Colonic mucosa (tissue), 4 donors: ENCODE data around the gene TNNC1. TPM values are rescaled to one million over a fixed set of nuclear protein-coding genes. Genes with fewer than 3 reads are reported as not detected.

Experiments used
- DNase-seq: peaks from one replicate; pipeline ENCODE4 v3.0.0-alpha.2; 2020
- H3K27ac ChIP-seq: fragments of 200-600 bp; one replicate; pipeline ENCODE4 v1.8.0; 2021
- H3K27me3 ChIP-seq: fragments of 200-600 bp; one replicate; pipeline ENCODE4 v1.8.0; 2021
- H3K36me3 ChIP-seq: fragments of 200-600 bp; one replicate; pipeline ENCODE4 v1.8.0; 2021
- H3K4me1 ChIP-seq: fragments of 200-600 bp; one replicate; pipeline ENCODE4 v1.8.0; 2021; ENCODE audit warnings: mild to moderate bottlenecking
- H3K4me3 ChIP-seq: fragments of 200-600 bp; one replicate; pipeline ENCODE4 v1.8.0; 2021
- H3K9ac ChIP-seq, 2 donors: one replicate each; pipeline ENCODE4 v1.7.0; 2013; ENCODE audit warnings: control low read depth in 2 of 2, low read depth in 2 of 2, low read length in 2 of 2
- H3K9me3 ChIP-seq: fragments of 200-600 bp; one replicate; pipeline ENCODE4 v1.8.0; 2021
- CTCF ChIP-seq: fragments of 200-600 bp; IDR thresholded peaks from one replicate; pipeline ENCODE4 v1.8.0; 2022; ENCODE audit warnings: antibody characterized with exemption, mild to moderate bottlenecking
- intact Hi-C: fragments of 100-400 bp; cut with DNase I; formaldehyde crosslinking; loops from one replicate; pipeline ENCODE4 v1.14.1; 2022
- total RNA-seq, 2 donors: library from RNA; stranded (reverse); fragmentation: NEBNext Ultra II Directional in 1 of 2; extraction: Animal tissue kit (Norgen Biotek cat#: 25700) in 1 of 2; gene quantifications; one replicate each; pipeline ENCODE4 v1.2.1, GENCODE V29; 2021
- donor health status: healthy.
- donor health status: DM: no; HTN: no; CAD: no.
- donor health status: DM: no; HTN: no; CAD: no.

The TNNC1 gene
- total RNA-seq, 2 donors from 2014 or later: 1.1 to 1.5 TPM

GRCh38 chr3:52429779-52430415 is 23.9 kb downstream of the TNNC1 start:
- no peaks in the 10 kb centered on the region for H3K36me3 ChIP-seq
- no peak for DNase-seq
- no peaks in the 10 kb centered on the region for H3K27me3 ChIP-seq
- intact Hi-C loops: loop anchor here (2.0 kb wide), 1 partner anchor 17 kb away; no protein-coding TSS in a partner anchor
- H3K27ac ChIP-seq: no peak overlapping the region
- H3K9ac ChIP-seq: no peak overlapping the region
- TF ChIP-seq CTCF: no peak
- no peaks in the 10 kb centered on the region for H3K4me1 ChIP-seq
- no peak overlapping the region for H3K4me3 ChIP-seq
- H3K9me3 ChIP-seq: no peaks in the 10 kb centered on the region

GRCh38 chr3:52429031-52429430 is 24.8 kb downstream of the TNNC1 start:
- DNase-seq: no peak
- H3K4me1 ChIP-seq: no peaks in the 10 kb centered on the region
- intact Hi-C loops: loop anchor here (2.0 kb wide), 1 partner anchor 18 kb away; no protein-coding TSS in a partner anchor
- H3K27me3 ChIP-seq: no peaks in the 10 kb centered on the region
- H3K9me3 ChIP-seq: no peaks in the 10 kb centered on the region
- no peak overlapping the region for H3K4me3 ChIP-seq
- TF ChIP-seq CTCF: no peak
- H3K36me3 ChIP-seq: no peaks in the 10 kb centered on the region
- H3K27ac ChIP-seq: no peak overlapping the region
- peak overlapping the region in 1 of 2 donors; percentile 21 for H3K9ac ChIP-seq

GRCh38 chr3:52428151-52429005 is 25.5 kb downstream of the TNNC1 start:
- Histone ChIP-seq H3K4me1 (no peaks in the 10 kb centered on the region), H3K4me3 (no peak overlapping the region), H3K27ac (no peak overlapping the region), H3K36me3 (no peaks in the 10 kb centered on the region), H3K9me3 (no peaks in the 10 kb centered on the region), H3K27me3 (no peaks in the 10 kb centered on the region), H3K9ac (no peak overlapping the region)
- TF ChIP-seq CTCF: peak; percentile 59
- DNase-seq: peak; percentile 69
- intact Hi-C loops: loop anchor here (2.0 kb wide), 1 partner anchor 18 kb away; no protein-coding TSS in a partner anchor

- Histone ChIP-seq H3K27me3 (no peaks in the 10 kb centered on the region), H3K9ac (no peak overlapping the region)
Measured at GRCh38 chr3:52423173-52423572, 30.7 kb downstream of the TNNC1 start.

More at GRCh38 chr3:52423173-52423572, 30.7 kb downstream of the TNNC1 start:
- H3K9me3 ChIP-seq: no peaks in the 10 kb centered on the region
- intact Hi-C loops: no loop called here
- no peaks in the 10 kb centered on the region for H3K4me1 ChIP-seq
- no peak for DNase-seq
- no peak overlapping the region for H3K4me3 ChIP-seq
- no peak overlapping the region for H3K27ac ChIP-seq
- H3K36me3 ChIP-seq: no peaks in the 10 kb centered on the region
- TF ChIP-seq CTCF: no peak
